Left kidney (tissue), 8 donors: ENCODE measurements around the gene KIF16B. TPM values are rescaled to one million over a fixed set of nuclear protein-coding genes. Genes with fewer than 3 reads are reported as not detected.
"Not testable (repeated sequence)": the region's sequence is repeated elsewhere in the genome, so short reads cannot be mapped to it uniquely, and the experiment has no call there.

ENCODE experiments used
- DNase-seq: peaks from one replicate; pipeline ENCODE4 v3.0.0-alpha.2; 2013
- long read RNA-seq, 8 donors: transcript quantifications; one replicate each; lab custom pipeline, GENCODE V29; 2026
- polyA plus RNA-seq: library from polyadenylated mRNA; unstranded; fragments of 120-200 nt; gene quantifications from one replicate; pipeline ENCODE4 v1.2.1, GENCODE V29; 2013; ENCODE audit not compliant: insufficient read length

The KIF16B gene
- 29.3 TPM for polyA plus RNA-seq
- long read RNA-seq, donor 1 = 0 reads
- long read RNA-seq, donor 2 = 0 reads
- long read RNA-seq, donor 3 = 0 reads
- long read RNA-seq, donor 4 = 0 reads
- long read RNA-seq, donor 5, full-length matches to known transcripts = 2 of 2 reads
- long read RNA-seq, donor 5, partial matches to known transcripts = 0 of 2 reads
- long read RNA-seq, donor 5, other reads (novel, unspliced or antisense) = 0 of 2 reads
- long read RNA-seq, donor 6 = 0 reads
- long read RNA-seq, donor 7, partial matches to known transcripts = 7 of 7 reads
- long read RNA-seq, donor 7, other reads (novel, unspliced or antisense) = 0 of 7 reads
- long read RNA-seq, donor 8 = 0 reads

- peak; percentile 90 for DNase-seq
Observed at GRCh38 chr20:16573001-16573965, at the start of gene KIF16B. Gene KIF16B (minus strand): TSS chr20:16573448. CDS start chr20:16573275, 173 bp downstream.

GRCh38 chr20:16622501-16622900 is 49.3 kb upstream of the KIF16B start:
- no peak for DNase-seq

- DNase-seq = no peak
Observed at GRCh38 chr20:16621435-16622141, 48.3 kb upstream of the KIF16B start.

GRCh38 chr20:16620961-16621360 is 47.7 kb upstream of the KIF16B start:
- no peak for DNase-seq

- DNase-seq = no peak
Observed at GRCh38 chr20:16619953-16620352, 46.7 kb upstream of the KIF16B start.

GRCh38 chr20:16617056-16617455 is 43.8 kb upstream of the KIF16B start:
- no peak for DNase-seq

- no peak for DNase-seq
Observed at GRCh38 chr20:16616317-16616716, 43.1 kb upstream of the KIF16B start.

- DNase-seq = peak; percentile 46
Observed at GRCh38 chr20:16615199-16615598, 42.0 kb upstream of the KIF16B start.

GRCh38 chr20:16613954-16614353 is 40.7 kb upstream of the KIF16B start:
- DNase-seq = no peak

GRCh38 chr20:16612706-16613105 is 39.5 kb upstream of the KIF16B start:
- DNase-seq = no peak

GRCh38 chr20:16611817-16612216 is 38.6 kb upstream of the KIF16B start:
- DNase-seq = no peak

- no peak for DNase-seq
Observed at GRCh38 chr20:16609066-16609465, 35.8 kb upstream of the KIF16B start.

- DNase-seq = no peak
Observed at GRCh38 chr20:16608277-16608650, 35.0 kb upstream of the KIF16B start.

- DNase-seq = peak; percentile 34
Observed at GRCh38 chr20:16607364-16608276, 34.4 kb upstream of the KIF16B start.

- DNase-seq = no peak
Observed at GRCh38 chr20:16606468-16607070, 33.3 kb upstream of the KIF16B start.

GRCh38 chr20:16601047-16601446 is 27.8 kb upstream of the KIF16B start:
- DNase-seq = no peak

GRCh38 chr20:16599257-16599656 is 26.0 kb upstream of the KIF16B start:
- DNase-seq = no peak

- no peak for DNase-seq
Observed at GRCh38 chr20:16596991-16597390, 23.7 kb upstream of the KIF16B start.

GRCh38 chr20:16596404-16596803 is 23.2 kb upstream of the KIF16B start:
- DNase-seq = not testable (repeated sequence)

GRCh38 chr20:16595376-16595775 is 22.1 kb upstream of the KIF16B start:
- no peak for DNase-seq
